ENCODE data around the gene CCL20.
"Not testable (repeated sequence)": the region's sequence is repeated elsewhere in the genome, so short reads cannot be mapped to it uniquely, and the experiment has no call there.

Gene CCL20

GRCh38 chr2:227813562-227814353 lies at the start of gene CCL20:
Gene CCL20, plus strand, starts transcription at chr2:227813842. Its CDS starts 70 bp downstream, at chr2:227813912.
- DNase-seq = no peak

DNA sequence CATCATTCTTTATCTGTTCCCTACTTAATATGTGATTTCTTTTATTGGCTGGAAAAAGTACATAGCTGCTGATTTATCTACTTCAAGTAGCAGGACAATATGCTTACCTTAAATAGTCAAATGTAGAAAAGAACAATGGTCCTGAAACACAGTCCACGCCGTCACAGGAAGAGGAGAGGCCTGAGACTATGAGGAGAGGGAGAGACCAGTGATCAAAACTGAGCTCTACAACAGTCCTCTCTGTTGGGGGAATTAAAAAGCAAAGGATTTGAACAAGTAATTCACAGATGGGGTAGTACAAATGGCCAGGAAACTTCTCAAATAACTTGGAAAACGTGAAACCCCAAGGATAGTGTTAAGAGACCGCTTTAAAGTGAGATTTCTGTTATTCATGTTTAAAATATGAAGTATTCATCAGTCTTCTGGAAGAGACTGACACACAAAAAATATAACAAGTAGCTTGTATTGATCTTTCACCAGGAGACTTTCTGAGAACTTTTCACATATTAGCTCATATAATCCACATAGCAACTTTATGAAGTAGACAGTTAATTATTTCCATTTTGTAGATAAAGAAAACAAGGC lies 47.8 kb upstream of the CCL20 start:
- DNase-seq = no peak

- DNase-seq = peak; percentile 58
Measured at GRCh38 chr2:227766373-227766883, 47.2 kb upstream of the CCL20 start.

- no peak for DNase-seq
Measured at GRCh38 chr2:227767830-227768229, 45.8 kb upstream of the CCL20 start.

GRCh38 chr2:227772197-227772661 lies 41.4 kb upstream of the CCL20 start:
- DNase-seq = no peak

- no peak for DNase-seq
Measured at GRCh38 chr2:227772932-227773331, 40.7 kb upstream of the CCL20 start.

DNA sequence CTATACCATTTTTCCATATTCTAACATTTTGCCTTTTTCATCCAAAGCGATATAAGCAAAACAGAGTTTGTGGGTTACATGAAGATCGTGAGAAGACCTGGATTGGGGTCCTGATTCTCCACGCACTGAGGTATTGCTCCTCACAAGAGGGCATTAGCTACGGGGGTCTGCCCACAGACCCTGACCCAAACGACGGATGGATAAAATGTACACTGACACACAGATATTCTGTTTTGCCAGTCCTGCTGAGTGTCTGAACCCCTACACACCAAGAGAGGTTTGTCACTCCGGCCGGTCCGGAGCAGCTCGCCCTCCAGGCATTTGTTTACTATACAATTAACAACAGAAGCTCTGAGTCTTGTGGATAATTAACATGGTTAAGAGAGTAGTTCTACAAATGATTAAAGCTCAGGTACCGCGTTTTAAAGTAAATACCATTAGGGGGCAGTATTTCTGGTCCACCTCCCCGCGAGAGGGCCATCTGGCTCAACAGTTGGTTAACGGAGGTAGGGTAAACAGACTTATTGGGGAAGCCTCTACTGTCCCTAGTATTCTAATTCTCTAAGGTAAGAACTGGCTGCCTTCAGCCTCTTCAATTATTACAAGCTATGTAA lies 39.5 kb upstream of the CCL20 start:
- DNase-seq = no peak

DNA sequence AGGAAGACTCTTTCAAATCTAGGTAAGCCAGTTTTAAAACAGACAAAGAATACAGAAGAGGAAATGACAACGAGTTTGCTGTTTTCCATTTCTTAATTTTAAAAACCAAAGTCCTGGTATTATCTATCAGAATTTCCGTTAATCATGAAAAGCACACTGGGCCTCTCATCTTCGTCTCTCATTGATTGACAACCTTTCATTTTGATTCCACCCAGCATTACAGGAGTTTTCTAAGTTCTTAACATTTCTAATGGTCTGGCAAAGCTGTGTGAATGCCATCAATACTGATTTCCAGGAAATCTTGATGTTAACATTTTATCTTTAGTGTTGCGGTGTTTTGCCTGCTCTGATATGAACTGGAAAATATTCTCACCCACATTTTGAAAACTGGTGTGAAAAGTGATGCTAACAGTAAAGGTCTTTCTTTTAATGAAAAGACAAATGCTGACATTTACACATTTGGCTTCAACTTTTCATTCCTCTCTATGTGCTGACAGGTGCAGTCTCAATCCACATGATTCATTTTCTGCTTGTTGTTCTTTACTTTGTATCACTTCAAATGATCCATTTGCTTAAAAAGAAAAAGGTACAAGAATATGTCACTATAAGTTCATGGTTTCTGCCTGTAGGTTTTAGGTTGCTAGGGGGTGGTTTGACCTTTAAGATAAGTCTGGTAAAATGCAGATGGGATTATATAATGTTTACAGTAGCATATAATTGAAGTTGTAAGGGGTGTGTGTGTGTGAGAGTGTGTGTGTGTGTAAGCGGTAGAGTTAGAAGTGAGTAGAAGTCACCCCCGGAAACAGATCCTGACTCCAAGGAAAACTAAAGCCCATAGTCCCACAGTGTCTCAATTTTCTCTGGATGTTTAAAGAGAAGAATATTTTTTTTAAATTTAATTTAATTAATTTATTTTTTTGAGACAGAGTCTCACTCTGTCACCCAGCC lies 38.5 kb upstream of the CCL20 start:
- no peak for DNase-seq

- no peak for DNase-seq
Measured at GRCh38 chr2:227780981-227781615, 32.5 kb upstream of the CCL20 start.

DNA sequence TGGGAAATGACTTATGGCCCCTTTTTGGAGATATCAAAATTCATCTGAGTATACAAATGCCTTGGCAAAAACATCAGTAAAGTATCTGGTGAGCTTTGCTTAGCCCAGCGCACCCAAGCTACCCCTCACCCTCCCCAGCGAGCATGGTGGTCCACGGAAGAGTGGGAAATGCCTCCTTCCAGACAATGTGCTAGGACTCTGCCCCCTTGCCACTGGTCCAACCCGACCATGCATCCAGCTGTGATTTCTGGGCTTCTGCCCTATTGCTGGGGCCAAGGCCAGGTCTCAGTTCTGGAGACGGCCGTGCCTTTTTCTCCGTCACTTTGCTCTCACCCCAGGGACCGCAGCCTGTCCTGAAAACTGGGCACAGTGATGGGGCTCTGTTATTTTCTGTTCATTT lies 31.8 kb upstream of the CCL20 start:
- DNase-seq = no peak

DNA sequence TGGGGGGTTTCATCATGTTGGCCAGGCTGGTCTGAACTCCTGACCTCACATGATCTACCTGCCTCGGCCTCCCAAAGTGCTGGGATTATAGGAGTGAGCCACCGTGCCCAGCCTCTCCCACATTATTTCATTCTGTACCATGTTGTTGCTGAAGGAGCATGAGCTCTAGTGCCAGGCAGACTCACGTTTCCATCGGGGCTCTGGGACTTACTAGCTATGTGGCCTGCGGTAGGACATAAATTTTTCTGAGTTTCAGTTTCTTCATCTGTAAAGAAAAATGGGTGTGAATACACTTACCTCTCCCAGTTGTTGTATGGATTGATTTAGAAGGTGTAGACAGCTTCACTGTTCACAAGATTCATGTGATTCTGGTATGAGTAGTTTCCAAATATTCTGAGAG lies 30.8 kb upstream of the CCL20 start:
- no peak for DNase-seq

DNA sequence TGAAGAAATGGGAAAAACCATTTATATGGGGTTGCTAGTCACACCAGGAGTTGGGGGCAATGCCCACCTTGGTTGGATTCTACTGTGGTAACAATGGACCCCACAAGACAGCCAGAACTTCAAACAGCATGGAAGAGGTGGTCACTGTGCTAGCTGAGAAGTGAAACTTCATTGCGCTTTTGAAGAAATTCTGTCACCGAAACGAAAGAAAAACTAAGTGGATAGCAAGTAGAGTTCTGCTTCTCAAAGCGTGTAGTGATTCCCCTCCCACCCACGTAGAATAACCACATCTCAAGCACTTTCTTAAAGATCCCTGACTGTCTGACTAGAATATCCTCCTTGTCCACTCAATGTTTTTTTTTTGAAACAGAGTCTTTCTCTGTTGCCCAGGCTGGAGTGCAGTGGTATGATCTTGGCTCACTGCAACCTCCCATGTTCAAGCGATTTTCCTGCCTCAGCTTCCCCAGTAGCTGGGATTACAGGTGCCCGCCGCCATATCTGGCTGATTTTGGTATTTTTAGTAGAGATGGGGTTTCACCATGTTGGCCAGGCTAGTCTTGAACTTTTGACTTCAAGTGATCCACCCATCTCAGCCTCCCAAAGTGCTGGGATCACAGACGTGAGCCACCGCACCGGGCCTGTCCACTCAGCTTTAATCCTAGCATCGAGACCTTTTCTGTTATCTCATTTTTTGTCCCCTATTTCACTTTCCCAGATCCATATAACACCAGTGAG lies 30.1 kb upstream of the CCL20 start:
- no peak for DNase-seq

- DNase-seq = no peak
Measured at GRCh38 chr2:227785293-227785692, 28.3 kb upstream of the CCL20 start.

DNA sequence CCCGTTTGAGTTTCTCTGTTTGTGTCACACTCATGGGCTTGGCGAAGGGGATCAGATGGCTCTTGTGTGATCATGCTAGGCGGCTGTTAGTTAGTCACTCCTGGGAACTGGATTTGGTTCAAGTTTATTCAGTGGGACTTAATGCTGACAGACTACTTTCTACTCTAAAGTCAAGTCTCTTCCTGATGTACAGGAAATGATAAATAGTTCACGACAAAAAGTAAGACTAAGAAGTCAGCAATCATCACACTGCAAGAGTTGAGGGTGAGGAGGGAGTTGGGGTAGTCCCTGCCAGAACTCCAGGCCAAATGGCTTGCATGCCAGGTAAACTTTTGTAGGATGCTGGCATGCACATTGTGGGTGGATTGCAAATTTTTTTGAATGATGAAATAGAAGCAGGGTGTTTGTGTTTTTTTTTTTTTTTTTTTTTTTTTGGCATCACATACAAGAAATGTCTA lies 25.1 kb upstream of the CCL20 start:
- DNase-seq = no peak

GRCh38 chr2:227789803-227790202 lies 23.8 kb upstream of the CCL20 start:
- no peak for DNase-seq

DNA sequence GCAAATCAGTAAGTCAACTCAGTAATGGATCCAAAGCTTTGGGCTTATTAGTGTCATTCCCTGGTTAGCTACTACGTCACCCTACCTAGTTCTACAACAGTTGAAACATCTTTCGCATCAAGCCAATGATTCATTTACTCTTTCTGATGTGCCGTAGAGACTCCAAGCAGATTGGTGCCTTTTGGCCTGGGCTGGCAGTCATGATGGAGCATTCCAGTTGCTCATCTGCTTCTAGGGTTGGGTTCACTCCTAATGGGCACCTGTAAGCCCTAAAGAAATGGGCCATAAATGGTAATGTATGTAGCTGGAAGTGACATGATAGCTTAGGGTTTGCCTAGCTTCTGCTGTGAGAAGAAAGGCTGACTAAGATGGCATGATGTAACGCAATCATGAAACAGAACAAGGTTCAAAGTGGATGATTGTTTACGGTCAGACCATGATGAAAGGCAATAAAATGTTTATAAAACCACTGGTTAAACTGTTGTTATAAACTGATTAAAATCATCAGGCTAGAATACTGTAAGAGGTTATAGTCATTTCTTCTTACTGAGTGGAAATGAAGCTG lies 20.4 kb upstream of the CCL20 start:
- no peak for DNase-seq

DNA sequence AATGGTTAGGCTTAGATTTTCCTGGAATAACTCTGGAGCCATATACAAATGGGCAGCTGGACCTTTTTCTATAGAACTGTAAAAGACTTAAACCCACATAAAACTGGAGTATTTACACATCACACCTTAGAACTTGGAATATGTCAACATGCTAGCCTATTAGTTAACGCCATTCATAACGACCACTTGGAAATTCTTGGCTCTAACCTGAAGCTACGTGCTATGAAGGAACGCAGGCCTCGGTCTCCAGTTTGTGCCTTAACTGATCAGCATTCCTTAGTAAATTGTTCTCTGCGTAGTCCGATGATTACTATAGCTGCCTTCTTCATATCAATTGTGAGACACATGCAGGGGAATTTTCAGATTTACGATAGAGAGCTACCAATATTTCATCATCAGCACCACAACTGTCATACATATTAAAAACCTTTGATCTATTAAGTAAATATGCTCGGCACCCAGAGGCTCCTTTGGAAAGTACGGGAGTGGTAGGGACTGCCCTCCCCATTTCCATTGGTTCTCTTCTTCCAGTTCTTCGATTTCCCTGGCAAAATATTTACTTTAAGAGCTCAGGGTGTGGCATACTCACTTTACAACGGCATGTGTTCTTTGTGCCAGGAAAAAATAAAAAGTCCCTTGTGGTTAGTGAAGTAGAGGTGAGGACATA lies 17.5 kb upstream of the CCL20 start:
- no peak for DNase-seq

- not testable (repeated sequence) for DNase-seq
Measured at GRCh38 chr2:227796768-227797167, 16.9 kb upstream of the CCL20 start.

DNA sequence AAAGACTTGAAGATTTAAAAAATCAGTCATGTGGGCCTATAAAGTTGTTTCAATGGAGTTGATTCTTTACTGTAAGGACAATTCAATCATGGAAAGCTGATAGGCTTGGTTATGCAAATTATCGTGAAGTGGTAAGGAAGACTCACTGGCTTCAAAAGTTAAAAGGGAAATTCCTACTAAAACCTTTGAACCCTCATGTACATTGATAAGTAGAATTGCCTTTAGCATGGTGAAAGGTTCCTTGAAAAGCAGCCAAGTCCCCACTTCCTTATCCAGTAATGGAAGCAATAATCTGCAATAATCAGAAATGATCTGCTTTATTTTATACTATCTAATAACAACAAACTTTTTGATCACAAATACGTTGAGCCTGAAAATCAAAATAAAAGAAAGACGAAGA lies 14.4 kb upstream of the CCL20 start:
- no peak for DNase-seq

DNA sequence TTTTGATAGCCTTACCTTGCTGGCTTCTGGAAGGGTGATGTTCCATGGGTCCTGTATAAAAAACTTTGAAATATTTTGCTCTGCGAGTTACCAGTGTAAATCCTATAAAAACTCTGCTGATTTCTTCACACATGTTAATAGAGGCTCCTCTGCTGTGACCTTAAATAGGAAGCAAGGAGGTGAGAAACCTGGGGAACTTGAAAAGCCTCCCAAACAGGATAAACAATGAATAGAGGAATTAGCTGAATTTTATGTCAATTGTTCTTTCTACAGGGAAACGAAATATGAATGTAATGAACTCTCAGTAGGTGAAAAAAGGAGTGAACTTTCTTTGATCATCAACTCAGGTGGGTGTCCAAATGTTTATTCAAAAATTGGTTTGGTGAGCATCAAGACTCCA lies 10.8 kb upstream of the CCL20 start:
- DNase-seq = no peak
